ENCODE data around the gene FGF16. TPM values are rescaled to one million over a fixed set of nuclear protein-coding genes. Genes with fewer than 3 reads are reported as not detected.

The FGF16 gene
- total and polyA plus RNA-seq, 3 donors from 2014 or later, result 0.18 to 0.55 (median 0.19) TPM

- WGBS, 2 donors, result 0 to 64% methylated on average over 1 of the region's 1 CpG
- Histone ChIP-seq H3K27me3 (no peaks in the 10 kb centered on the region), H3K9me3 (no peaks in the 10 kb centered on the region), H3K36me3 (ENCODE audit: low read depth, missing control alignments) (no peaks in the 10 kb centered on the region), H3K4me1 (no peaks in the 10 kb centered on the region), H3K4me3 (no peak overlapping the region), H3K27ac (no peak overlapping the region)
- intact Hi-C loops (cut with DNase I; ENCODE audit: low total_unique reads), result no loop called here
- TF ChIP-seq CTCF (IDR thresholded peaks at IDR 0.05) (no peak), POLR2A (IDR thresholded peaks at IDR 0.05) (no peak)
- no peak for DNase-seq
Measured at GRCh38 chrX:77415161-77415560, 32.0 kb upstream of the FGF16 start.

- H3K4me3 ChIP-seq, result no peak overlapping the region
- WGBS, 2 donors, result 91 to 92% methylated on average over 1 of the region's 1 CpG
- no peak for TF ChIP-seq POLR2A (IDR thresholded peaks at IDR 0.05)
- TF ChIP-seq CTCF (IDR thresholded peaks at IDR 0.05), result no peak
- no peaks in the 10 kb centered on the region for H3K36me3 ChIP-seq (ENCODE audit: low read depth, missing control alignments)
- intact Hi-C loops (cut with DNase I; ENCODE audit: low total_unique reads), result no loop called here
- no peaks in the 10 kb centered on the region for H3K4me1 ChIP-seq
- no peaks in the 10 kb centered on the region for H3K9me3 ChIP-seq
- no peaks in the 10 kb centered on the region for H3K27me3 ChIP-seq
- H3K27ac ChIP-seq, result no peak overlapping the region
- no peak for DNase-seq
Measured at GRCh38 chrX:77415882-77416281, 31.3 kb upstream of the FGF16 start.

- intact Hi-C loops (cut with DNase I; ENCODE audit: low total_unique reads), result no loop called here
- Histone ChIP-seq H3K36me3 (ENCODE audit: low read depth, missing control alignments) (no peaks in the 10 kb centered on the region), H3K4me1 (no peaks in the 10 kb centered on the region), H3K27ac (no peak overlapping the region), H3K4me3 (no peak overlapping the region), H3K27me3 (no peaks in the 10 kb centered on the region), H3K9me3 (no peaks in the 10 kb centered on the region)
- TF ChIP-seq CTCF (IDR thresholded peaks at IDR 0.05), result no peak
- no peak for TF ChIP-seq POLR2A (IDR thresholded peaks at IDR 0.05)
- WGBS, 2 donors, result 59 to 78% methylated on average over 2 to 4 of the region's 4 CpGs
- no peak for DNase-seq
Measured at GRCh38 chrX:77422891-77423648, 24.1 kb upstream of the FGF16 start.

- H3K27ac ChIP-seq, result no peak overlapping the region
- H3K4me1 ChIP-seq, result no peaks in the 10 kb centered on the region
- no peak overlapping the region for H3K4me3 ChIP-seq
- TF ChIP-seq POLR2A (IDR thresholded peaks at IDR 0.05) (no peak), CTCF (IDR thresholded peaks at IDR 0.05) (no peak)
- H3K9me3 ChIP-seq, result no peaks in the 10 kb centered on the region
- no peaks in the 10 kb centered on the region for H3K27me3 ChIP-seq
- 73 to 86% methylated on average over 1 to 2 of the region's 2 CpGs for WGBS, 2 donors
- H3K36me3 ChIP-seq (ENCODE audit: low read depth, missing control alignments), result no peaks in the 10 kb centered on the region
- no peak for DNase-seq
- intact Hi-C loops (cut with DNase I; ENCODE audit: low total_unique reads), result no loop called here
Measured at GRCh38 chrX:77426811-77427210, 20.4 kb upstream of the FGF16 start.

- H3K4me3 ChIP-seq, result no peak overlapping the region
- no peaks in the 10 kb centered on the region for H3K27me3 ChIP-seq
- no peaks in the 10 kb centered on the region for H3K9me3 ChIP-seq
- TF ChIP-seq POLR2A (IDR thresholded peaks at IDR 0.05), result no peak
- TF ChIP-seq CTCF (IDR thresholded peaks at IDR 0.05), result no peak
- H3K4me1 ChIP-seq, result no peaks in the 10 kb centered on the region
- 67% methylated on average over 1 of the region's 1 CpG; no CpG with 5 or more reads in 1 of the 2 donors for WGBS, 2 donors
- intact Hi-C loops (cut with DNase I; ENCODE audit: low total_unique reads), result no loop called here
- no peak for DNase-seq
- no peaks in the 10 kb centered on the region for H3K36me3 ChIP-seq (ENCODE audit: low read depth, missing control alignments)
- H3K27ac ChIP-seq, result no peak overlapping the region
Measured at GRCh38 chrX:77427611-77428010, 19.6 kb upstream of the FGF16 start.

Data from testis (tissue), 3 donors.